ENCODE measurements around the gene RSPRY1. TPM values are rescaled to one million over a fixed set of nuclear protein-coding genes. Genes with fewer than 3 reads are reported as not detected.
"Not testable (repeated sequence)": the region's sequence is repeated elsewhere in the genome, so short reads cannot be mapped to it uniquely, and the experiment has no call there.

Gene RSPRY1
- total RNA-seq, 1 donor from 2014 or later = 44.7 TPM

DNA sequence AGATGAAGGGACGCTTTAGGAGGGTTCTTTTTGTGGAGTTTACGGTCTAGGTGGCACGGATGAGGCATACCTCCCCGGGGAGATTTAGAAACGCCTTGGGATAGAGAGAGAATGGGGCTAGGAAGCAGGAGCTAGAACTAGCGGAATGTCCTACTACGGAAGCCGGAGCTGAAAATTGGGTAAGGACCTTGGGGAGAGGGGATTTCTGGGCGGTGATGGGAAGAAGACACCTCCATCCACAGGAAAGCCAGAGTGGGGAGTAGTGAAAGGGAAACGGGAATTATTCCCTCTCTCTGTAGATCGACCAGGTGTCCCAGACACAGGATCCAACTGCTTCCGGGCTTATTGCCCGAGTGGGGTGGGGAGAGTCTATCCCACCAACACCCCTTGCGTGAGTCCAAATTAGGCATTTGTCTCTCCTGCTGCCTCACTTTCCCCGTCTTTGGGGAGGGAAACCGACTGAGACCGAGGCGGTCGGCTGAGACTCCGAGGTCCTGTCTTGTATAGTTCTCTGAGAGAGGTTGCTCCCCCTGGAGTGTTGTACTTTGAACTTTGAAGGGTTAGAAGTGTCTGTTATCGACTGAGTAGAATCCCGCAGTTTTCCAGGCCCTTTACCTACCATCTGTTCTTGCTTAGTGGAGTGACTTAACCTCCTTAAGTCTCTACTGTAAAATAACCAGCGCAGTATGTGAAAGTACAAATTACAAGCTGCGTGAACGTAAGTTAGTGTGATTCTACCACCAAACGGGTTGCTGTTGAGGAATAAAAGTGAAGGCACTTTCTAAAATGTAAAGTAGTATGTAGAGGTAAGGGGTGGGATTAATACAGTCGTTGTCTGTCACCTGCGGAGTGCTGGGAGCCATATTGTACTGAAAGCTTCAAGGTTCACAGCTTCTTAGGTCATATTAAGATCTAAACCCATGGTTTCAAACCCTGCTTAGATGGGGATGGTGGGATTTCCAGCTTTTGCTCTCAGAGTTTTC, 1.0 kb downstream of the RSPRY1 start:
- DNase-seq (ENCODE audit: low spot score) = no peak

DNA sequence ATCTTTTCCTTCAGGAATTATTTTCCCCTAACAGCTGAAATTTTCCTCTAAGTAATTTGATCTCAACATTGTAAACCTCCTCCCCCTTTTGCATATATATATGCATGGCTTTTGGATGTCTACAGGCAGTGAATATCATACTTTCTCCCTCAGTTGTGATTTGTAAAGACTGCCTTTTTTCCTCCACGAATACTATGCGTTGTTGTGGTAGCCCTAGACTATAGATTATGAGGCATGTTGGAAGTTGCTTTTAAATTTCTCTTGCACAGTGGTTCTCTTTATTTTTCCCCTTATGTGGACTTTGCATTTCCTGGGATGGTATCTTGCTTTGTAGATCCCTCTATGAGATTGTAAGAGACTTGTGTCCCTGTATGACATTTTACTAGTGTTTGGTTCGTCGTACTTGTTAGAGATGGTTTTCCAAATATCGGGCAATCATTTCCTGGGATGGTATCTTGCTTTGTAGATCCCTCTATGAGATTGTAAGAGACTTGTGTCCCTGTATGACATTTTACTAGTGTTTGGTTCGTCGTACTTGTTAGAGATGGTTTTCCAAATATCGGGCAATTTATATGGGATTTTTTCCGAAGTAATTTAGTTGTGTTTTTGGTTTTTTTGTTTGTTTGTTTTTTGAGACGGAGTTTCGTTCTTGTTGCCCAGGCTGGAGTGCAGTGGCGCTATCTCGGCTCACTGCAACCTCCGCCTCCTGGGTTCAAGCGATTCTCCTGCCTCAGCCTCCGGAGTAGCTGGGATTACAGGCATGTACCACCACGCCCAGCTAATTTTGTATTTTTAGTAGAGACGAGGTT, 2.0 kb downstream of the RSPRY1 start:
- DNase-seq (ENCODE audit: low spot score) = not testable (repeated sequence)

DNA sequence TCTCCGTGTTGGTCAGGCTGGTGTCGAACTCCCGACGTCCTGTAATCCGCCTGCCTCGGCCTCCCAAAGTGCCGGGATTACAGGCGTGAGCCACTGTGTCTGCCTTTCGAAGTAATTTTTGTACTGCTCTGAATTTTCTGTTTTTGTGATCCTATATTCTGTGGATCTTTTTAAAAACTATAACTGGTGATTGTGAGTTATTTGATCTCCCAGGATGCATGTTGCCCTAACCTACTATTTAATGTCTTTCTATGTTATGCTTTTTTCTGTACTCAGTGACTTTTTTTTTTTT, 2.5 kb downstream of the RSPRY1 start:
- no peak for DNase-seq (ENCODE audit: low spot score)

GRCh38 chr16:57189527-57189926, 3.4 kb downstream of the RSPRY1 start:
- not testable (repeated sequence) for DNase-seq (ENCODE audit: low spot score)

DNA sequence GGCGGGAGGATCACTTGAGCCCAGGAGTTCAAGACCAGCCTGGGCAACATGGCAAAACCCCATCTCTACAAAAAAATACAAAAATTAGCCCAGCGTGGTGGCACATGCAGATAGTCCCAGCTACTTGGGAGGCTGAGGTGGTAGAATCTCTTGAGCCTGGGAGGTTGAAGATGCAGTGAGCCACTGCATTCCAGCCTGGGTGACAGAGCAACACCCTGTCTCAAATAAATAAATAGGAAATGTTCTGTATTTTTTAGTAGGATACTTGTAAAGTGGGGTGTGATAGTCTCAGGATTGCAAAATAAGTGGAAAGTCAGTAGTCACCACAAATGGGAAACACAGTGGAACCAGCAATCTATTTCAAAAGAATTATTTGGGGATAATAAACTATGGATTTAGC, 4.0 kb downstream of the RSPRY1 start:
- no peak for DNase-seq (ENCODE audit: low spot score)

GRCh38 chr16:57191056-57191571, 5.0 kb downstream of the RSPRY1 start:
- no peak for DNase-seq (ENCODE audit: low spot score)

GRCh38 chr16:57192146-57192545, 6.0 kb downstream of the RSPRY1 start:
- no peak for DNase-seq (ENCODE audit: low spot score)

DNA sequence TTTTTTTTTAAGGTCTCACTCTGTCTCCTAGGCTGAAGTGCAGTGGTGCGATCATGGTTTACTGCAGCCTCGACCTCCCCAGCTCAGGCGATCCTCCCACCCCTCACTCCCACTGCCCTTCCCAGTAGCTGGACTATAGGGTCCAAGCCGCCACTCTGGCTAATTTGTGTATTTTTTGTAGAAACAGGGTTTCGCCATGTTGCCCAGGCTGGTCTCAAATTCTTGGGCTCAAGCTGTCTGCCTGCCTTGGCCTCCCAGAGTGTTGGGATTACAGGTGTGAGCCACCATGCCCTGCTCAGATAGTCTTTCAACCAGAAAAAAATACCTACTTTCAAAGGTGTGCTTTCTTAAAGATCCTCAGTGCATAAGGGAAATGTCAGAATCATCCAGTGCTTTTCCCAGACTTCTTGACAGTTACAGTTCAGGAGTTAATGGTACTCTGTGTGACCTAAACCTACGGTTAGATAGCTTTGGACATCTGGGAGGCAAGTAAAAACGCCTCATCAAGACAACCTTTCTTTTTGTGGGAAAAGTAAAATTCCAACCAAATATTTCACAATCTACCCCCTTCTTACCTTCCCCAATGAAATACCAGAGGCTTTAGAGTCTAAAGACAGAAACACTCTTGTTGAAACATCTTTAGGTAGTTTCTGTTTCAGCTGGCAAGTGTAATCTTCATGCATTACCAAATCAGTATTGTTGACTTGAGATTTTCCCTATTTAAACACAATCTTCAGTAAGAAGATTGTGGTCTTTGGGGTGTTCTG, 6.8 kb downstream of the RSPRY1 start:
- no peak for DNase-seq (ENCODE audit: low spot score)

DNA sequence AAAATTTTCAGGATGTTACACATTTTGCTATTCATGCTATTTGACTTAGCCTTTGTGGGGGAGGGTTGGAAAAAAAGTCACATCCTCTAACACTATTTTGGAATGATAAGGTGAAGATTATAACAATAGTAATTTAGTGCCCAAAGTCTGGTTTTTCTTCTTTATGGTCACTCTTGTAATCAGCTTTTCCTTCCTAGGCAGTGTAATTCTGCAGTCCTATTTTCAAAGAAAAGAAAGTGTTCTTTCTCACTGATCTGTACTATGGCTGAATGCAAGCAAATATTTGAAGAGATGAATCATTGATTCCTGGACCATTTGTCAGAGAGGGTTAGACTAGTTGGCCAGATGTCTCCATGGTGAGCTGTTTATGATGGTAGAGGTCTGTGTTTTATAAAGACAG, 8.4 kb downstream of the RSPRY1 start:
- DNase-seq (ENCODE audit: low spot score) = no peak

DNA sequence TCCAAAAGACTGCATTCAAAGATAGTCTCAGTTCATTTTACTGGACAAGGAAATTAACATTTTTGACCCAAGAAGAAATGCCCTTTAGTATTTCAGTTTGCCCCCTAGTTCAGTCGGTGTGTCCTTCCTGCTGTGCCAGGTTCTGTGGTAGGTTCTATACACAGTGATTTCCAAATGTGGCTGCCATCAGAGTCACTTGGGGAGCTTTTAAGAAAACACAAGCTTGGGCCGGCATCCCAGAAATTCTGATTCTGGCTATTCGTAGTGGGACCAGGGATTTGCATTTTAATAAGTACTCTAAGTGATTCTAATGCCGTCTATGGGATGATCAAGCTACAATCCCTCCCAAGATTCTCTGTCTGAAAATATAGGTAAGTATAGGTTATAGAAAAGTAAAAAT, 10.2 kb downstream of the RSPRY1 start:
- DNase-seq (ENCODE audit: low spot score) = no peak

- no peak for DNase-seq (ENCODE audit: low spot score)
Observed at GRCh38 chr16:57196753-57197152, 10.6 kb downstream of the RSPRY1 start.

DNA sequence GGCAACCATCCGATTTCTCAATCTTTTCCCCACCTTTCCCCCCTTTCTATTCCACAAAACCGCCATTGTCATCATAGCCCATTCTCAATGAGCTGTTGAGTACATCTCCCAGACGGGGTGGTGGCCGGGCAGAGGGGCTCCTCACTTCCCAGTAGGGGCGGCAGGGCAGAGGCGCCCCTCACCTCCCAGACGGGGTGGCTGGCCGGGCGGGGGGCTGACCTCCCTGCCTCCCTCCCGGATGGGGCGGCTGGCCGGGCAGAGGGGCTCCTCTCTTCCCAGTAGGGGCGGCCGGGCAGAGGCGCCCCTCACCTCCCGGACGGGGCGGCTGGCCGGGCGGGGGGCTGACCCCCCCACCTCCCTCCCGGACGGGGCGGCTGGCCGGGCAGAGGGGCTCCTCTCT, 14.2 kb downstream of the RSPRY1 start:
- not testable (repeated sequence) for DNase-seq (ENCODE audit: low spot score)

DNA sequence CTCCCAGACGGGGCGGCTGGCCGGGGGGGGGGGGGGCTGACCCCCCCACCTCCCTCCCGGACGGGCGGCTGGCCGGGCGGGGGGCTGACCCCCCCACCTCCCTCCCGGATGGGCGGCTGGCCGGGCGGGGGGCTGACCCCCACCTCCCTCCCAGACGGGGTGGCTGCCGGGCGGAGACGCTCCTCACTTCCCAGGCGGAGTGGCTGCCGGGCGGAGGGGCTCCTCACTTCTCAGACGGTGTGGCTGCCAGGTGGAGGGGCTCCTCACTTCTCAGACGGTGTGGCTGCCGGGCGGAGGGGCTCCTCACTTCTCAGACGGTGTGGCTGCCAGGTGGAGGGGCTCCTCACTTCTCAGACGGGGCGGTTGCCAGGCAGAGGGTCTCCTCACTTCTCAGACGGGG, 14.8 kb downstream of the RSPRY1 start:
- DNase-seq (ENCODE audit: low spot score) = not testable (repeated sequence)

- DNase-seq (ENCODE audit: low spot score) = no peak
Observed at GRCh38 chr16:57202095-57202886, 16.2 kb downstream of the RSPRY1 start.

DNA sequence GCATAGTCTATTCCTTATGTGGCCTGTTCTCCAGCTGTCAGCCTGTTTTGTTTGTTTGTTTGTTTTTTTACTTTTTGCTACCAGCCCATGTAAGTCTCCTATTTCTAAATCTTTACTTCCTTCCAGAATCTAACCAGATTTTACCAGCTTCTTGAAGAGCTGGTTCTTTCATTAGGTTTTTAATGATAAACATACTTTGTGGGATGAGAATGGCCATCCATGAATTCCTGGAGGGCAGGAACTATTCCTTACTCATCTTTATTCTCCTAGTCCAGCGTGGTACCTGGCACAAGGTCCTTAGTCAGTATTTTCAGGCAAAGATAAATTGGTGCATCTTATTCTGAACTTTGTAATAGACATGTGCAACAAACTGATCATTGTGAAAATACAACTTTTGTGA, 17.3 kb downstream of the RSPRY1 start:
- no peak for DNase-seq (ENCODE audit: low spot score)

GRCh38 chr16:57204675-57205074, 18.5 kb downstream of the RSPRY1 start:
- no peak for DNase-seq (ENCODE audit: low spot score)

DNA sequence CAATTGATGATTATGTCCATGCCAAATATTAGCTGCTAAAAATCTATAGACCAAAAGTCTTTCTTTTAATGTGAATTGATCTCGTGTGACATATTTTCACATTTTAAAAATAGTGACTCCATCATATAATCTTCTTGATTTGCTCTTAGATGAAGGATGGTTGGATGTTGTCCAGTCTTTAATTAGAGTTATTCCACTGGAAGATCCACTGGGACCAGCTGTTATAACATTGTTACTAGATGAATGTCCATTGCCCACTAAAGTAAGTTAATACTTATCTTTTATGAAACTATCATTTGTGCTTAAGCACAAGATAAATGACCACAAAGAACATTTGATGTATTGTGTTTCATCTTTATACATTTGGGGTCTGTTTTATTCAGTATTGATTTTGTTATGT, 22.8 kb downstream of the RSPRY1 start:
- DNase-seq (ENCODE audit: low spot score) = no peak

GRCh38 chr16:57209780-57210179, 23.7 kb downstream of the RSPRY1 start:
- no peak for DNase-seq (ENCODE audit: low spot score)

GRCh38 chr16:57213462-57213861, 27.3 kb downstream of the RSPRY1 start:
- DNase-seq (ENCODE audit: low spot score) = no peak

DNA sequence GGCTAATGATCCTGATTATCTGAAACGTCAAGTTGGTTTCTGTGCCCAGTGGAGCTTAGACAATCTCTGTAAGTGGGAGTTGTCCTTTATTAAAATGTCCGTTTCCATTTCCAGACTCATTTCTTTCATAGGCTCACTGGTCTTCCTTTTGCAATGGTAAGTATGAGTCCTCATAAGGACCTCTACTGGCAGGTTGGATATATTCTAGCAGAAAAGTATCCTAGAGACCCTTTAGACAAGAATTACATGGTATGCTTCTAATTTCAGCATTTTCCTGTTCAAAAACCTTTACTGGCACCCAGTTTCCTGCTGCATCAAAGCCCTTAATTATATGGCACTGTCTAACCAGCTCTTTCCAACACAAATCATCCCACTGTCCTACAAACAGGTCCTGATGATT, 30.8 kb downstream of the RSPRY1 start:
- no peak for DNase-seq (ENCODE audit: low spot score)

DNA sequence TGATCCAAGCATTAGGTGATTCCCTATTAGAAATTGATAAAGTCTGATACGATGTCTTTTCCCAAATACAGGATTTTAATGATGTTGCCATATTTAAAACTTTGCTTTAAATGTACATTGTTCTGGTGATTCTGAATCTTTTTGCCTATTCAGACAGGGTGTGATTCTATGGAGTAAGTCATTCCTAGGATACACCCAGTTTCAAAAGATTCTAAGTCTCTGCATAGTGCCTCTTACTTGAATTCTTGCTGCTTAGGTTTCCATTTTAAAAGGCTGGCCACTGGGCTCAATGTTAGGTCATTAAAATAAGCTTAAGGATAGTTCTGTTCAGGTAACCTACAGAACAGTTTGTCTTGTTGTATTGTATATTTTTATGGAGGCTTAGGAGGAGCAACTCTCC, 36.9 kb downstream of the RSPRY1 start:
- DNase-seq (ENCODE audit: low spot score) = no peak

All from ureter (tissue), 1 donor.